Nephron progenitor cell (in vitro differentiated cells): ENCODE data around the gene CHI3L1.

Experiments used
- DNase-seq: peaks from one replicate; pipeline ENCODE4 v3.0.0; 2021
- H3K27ac Mint-ChIP-seq: 2 replicates; pipeline ENCODE4 v1.8.0; 2021; ENCODE audit warnings: mild to moderate bottlenecking, moderate library complexity, mixed read lengths
- H3K27me3 Mint-ChIP-seq: 2 replicates; pipeline ENCODE4 v1.8.0; 2021; ENCODE audit warnings: mild to moderate bottlenecking, low read depth, mixed read lengths; ENCODE audit not compliant: poor library complexity
- H3K36me3 Mint-ChIP-seq: 2 replicates; pipeline ENCODE4 v1.8.0; 2021; ENCODE audit warnings: low read depth, mixed read lengths
- H3K4me1 Mint-ChIP-seq: 2 replicates; pipeline ENCODE4 v1.8.0; 2021; ENCODE audit warnings: mixed read lengths
- H3K4me3 Mint-ChIP-seq: 2 replicates; pipeline ENCODE4 v1.8.0; 2021; ENCODE audit warnings: mild to moderate bottlenecking, moderate library complexity, mixed read lengths
- H3K9me3 Mint-ChIP-seq: 2 replicates; pipeline ENCODE4 v1.8.0; 2021; ENCODE audit warnings: mild to moderate bottlenecking, moderate library complexity, mixed read lengths
- TF ChIP-seq, protein P1 (sequence below): fragments of 200-600 bp; sonication (generic); IDR thresholded peaks from 2 replicates; pipeline ENCODE4 v1.5.0; 2021; ENCODE audit warnings: antibody characterized with exemption

The CHI3L1 gene

DNA sequence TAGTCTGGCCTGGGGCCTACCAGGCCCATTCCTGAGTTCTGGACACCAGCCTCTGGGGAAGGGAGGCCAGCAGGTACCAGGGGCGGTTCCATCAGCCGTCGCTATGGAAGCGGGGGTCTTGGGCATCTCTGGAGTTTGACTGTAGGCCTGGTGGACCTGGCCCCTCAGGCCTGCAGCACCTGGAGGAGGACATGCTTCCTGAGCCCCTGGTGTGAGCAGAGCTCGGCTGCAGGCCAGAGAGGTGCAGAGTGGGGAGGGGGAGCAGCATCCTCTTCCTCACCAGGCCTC is 18.6 kb downstream of the CHI3L1 start:
- TF ChIP-seq, protein P1, sequence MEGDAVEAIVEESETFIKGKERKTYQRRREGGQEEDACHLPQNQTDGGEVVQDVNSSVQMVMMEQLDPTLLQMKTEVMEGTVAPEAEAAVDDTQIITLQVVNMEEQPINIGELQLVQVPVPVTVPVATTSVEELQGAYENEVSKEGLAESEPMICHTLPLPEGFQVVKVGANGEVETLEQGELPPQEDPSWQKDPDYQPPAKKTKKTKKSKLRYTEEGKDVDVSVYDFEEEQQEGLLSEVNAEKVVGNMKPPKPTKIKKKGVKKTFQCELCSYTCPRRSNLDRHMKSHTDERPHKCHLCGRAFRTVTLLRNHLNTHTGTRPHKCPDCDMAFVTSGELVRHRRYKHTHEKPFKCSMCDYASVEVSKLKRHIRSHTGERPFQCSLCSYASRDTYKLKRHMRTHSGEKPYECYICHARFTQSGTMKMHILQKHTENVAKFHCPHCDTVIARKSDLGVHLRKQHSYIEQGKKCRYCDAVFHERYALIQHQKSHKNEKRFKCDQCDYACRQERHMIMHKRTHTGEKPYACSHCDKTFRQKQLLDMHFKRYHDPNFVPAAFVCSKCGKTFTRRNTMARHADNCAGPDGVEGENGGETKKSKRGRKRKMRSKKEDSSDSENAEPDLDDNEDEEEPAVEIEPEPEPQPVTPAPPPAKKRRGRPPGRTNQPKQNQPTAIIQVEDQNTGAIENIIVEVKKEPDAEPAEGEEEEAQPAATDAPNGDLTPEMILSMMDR = no peak
- Mint-ChIP-seq H3K9me3 (no peaks in the 10 kb centered on the region), H3K36me3 (no peaks in the 10 kb centered on the region), H3K27ac (no peak overlapping the region), H3K4me1 (peaks cover 42% of the 10 kb centered on the region), H3K27me3 (peaks cover 18% of the 10 kb centered on the region), H3K4me3 (no peak overlapping the region)
- DNase-seq = no peak

DNA sequence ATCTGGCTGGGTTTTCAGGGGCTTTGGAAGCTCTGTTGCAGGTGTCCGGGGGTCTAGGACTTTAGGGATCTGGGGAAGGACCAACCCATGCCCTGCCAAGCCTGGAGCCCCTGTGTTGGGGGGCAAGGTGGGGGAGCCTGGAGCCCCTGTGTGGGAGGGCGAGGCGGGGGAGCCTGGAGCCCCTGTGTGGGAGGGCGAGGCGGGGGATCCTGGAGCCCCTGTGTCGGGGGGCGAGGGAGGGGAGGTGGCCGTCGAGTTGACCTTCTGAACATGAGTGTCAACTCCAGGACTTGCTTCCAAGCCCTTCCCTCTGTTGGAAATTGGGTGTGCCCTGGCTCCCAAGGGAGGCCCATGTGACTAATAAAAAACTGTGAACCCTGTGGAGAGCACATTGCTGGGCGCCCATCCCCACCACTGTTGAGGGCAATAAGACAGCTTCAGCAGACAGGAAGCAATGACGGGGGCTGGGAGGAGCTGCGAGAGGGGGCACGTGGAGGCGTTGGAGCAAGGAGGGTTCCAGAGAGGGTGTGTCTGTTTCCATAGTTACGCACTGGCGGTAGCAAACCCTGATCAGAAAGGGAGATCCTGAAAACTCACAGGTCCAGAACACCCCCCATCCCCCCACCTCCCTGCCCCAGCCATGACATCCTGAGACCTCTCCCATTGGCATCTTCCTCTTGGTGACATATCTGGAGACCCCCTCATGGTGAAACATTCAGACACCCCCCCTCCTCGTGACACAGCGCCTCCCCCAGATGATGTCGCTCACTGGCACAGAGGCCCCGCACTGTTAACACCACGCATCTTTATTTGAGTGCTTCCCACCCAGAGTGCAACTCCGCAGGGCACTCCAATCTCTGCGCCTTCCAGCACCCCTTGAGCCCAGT is 19.2 kb downstream of the CHI3L1 start:
- TF ChIP-seq, protein P1 = no peak
- Mint-ChIP-seq H3K27me3 (peaks cover 18% of the 10 kb centered on the region), H3K9me3 (no peaks in the 10 kb centered on the region), H3K4me3 (no peak overlapping the region), H3K36me3 (no peaks in the 10 kb centered on the region), H3K27ac (no peak overlapping the region), H3K4me1 (peaks cover 44% of the 10 kb centered on the region)
- DNase-seq = no peak

DNA sequence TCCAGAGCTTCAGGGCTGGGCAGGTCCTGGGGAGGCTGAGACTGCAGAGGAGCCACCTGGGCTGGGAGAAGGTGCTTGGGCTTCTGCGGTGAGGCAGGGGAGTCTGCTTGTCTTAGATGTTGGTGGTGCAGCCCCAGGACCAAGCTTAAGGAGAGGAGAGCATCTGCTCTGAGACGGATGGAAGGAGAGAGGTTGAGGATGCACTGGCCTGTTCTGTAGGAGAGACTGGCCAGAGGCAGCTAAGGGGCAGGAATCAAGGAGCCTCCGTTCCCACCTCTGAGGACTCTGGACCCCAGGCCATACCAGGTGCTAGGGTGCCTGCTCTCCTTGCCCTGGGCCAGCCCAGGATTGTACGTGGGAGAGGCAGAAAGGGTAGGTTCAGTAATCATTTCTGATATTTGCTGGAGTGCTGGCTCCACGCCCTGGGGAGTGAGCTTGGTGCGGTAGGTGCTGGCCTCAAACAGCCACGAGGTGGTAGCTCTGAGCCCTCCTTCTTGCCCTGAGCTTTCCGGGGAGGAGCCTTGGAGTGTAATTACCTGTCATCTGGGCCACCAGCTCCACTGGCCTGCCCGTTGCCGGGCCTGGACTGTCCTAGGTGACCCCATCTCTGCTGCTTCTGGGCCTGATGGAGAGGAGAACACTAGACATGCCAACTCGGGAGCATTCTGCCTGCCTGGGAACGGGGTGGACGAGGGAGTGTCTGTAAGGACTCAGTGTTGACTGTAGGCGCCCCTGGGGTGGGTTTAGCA is 20.1 kb downstream of the CHI3L1 start:
- Mint-ChIP-seq H3K9me3 (no peaks in the 10 kb centered on the region), H3K27ac (peak overlapping the region; percentile 57), H3K27me3 (peaks cover 18% of the 10 kb centered on the region), H3K36me3 (no peaks in the 10 kb centered on the region), H3K4me3 (no peak overlapping the region), H3K4me1 (peaks cover 44% of the 10 kb centered on the region)
- TF ChIP-seq, protein P1 = no peak
- DNase-seq = no peak

DNA sequence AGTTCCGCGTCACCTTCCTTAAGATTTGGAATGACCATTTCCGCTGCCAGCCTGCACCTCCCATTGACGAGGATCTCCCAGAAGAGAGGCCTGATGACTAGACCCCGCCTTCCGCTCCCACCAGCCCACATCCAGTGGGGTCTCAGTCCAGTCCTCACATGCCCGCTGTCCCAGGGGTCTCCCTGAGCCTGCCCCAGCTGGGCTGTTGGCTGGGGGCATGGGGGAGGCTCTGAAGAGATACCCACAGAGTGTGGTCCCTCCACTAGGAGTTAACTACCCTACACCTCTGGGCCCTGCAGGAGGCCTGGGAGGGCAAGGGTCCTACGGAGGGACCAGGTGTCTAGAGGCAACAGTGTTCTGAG is 20.7 kb downstream of the CHI3L1 start:
- no peaks in the 10 kb centered on the region for H3K9me3 Mint-ChIP-seq
- TF ChIP-seq, protein P1 = no peak
- H3K27ac Mint-ChIP-seq = no peak overlapping the region
- no peak for DNase-seq
- no peak overlapping the region for H3K4me3 Mint-ChIP-seq
- peaks cover 44% of the 10 kb centered on the region for H3K4me1 Mint-ChIP-seq
- peaks cover 18% of the 10 kb centered on the region for H3K27me3 Mint-ChIP-seq
- H3K36me3 Mint-ChIP-seq = no peaks in the 10 kb centered on the region

DNA sequence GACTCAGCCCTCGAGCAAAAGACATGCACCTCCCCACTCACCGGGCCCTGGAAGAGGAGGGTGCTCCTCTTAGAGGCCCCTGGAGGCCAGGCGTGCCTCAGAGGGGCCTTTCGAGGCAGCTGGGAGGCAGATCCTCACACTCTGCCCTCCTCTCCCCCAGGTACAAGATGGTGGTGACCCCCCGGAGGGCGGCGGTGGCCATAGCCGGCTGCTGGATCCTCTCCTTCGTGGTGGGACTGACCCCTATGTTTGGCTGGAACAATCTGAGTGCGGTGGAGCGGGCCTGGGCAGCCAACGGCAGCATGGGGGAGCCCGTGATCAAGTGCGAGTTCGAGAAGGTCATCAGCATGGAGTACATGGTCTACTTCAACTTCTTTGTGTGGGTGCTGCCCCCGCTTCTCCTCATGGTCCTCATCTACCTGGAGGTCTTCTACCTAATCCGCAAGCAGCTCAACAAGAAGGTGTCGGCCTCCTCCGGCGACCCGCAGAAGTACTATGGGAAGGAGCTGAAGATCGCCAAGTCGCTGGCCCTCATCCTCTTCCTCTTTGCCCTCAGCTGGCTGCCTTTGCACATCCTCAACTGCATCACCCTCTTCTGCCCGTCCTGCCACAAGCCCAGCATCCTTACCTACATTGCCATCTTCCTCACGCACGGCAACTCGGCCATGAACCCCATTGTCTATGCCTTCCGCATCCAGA is 21.3 kb downstream of the CHI3L1 start:
- no peak overlapping the region for H3K4me3 Mint-ChIP-seq
- no peak overlapping the region for H3K27ac Mint-ChIP-seq
- no peaks in the 10 kb centered on the region for H3K36me3 Mint-ChIP-seq
- peaks cover 14% of the 10 kb centered on the region for H3K27me3 Mint-ChIP-seq
- TF ChIP-seq, protein P1 = no peak
- no peak for DNase-seq
- H3K9me3 Mint-ChIP-seq = no peaks in the 10 kb centered on the region
- peaks cover 44% of the 10 kb centered on the region for H3K4me1 Mint-ChIP-seq
